HK-2 (cell line): ENCODE measurements around the gene IZUMO1R.
A peak's percentile ranks its signal among the peaks of the same experiment; 100 is the strongest.
"Not testable (repeated sequence)": the region's sequence is repeated elsewhere in the genome, so short reads cannot be mapped to it uniquely, and the experiment has no call there.

ENCODE experiments used
- DNase-seq: peaks from one replicate; pipeline ENCODE4 v3.0.0-alpha.2; 2018; ENCODE audit not compliant: unreplicated experiment

IZUMO1R gene

DNA sequence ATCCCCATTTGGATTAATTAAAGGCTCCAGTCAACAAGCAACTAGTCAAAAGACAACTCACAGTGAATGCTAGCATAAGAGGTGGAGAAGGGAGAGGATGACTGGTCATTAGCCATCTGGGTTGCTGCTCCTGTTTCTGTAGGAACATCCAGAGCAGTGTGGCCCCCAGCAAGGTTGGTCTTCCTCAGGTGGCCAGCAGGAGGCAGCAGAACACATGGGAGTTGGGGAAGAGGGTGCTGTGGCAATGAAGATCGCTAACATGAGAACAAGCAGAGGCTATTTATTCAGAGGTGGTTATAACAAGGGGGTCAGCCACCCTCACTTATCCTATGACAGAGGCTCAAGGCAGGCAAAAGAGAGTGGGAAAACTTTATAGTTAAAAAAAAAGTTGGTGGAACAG, 21.3 kb downstream of the IZUMO1R start:
- peak; percentile 5 for DNase-seq

DNA sequence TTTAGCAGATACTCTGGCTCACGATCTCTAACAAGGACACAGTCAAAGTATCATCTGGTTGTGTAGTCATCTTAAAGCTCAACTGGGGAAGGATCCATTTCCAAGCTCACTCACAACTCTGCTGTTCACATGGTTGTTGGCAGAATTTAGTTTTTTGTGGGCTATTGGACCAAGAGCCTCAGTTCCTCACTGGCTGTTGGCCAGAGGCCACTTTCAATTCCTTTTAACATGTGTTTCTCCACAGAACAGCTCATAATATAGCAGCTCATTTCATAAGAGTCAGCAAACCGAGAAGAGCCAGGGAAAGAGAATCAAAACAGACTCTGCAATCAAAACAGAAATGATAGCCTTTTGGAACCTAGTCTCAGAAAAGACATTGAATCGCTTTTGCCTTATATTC, 22.6 kb downstream of the IZUMO1R start:
- no peak for DNase-seq

DNA sequence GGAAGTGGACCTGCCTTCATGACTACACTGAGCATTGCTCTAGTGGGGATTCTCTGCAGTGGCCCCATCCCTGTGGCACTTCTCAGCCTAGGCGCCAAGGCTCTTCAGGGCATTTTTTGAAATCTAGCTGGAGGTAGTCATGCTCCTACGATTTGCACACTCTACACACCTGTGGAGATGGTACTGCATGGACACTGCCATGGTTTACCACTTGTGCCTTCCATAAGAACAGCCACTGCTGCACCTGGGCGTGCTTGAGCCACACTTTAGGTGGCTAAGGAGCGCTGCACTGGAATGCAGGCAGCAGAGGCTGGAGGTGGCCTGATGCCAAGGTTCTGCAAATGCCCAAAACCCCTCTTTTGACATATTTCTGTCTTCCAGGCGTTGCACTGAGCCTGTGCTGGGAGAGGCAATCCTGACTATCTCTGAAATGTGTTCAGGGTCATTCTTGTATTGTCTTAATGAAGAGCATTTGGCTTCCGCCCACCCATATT, 24.3 kb downstream of the IZUMO1R start:
- no peak for DNase-seq

GRCh38 chr11:94329501-94329900, 25.1 kb downstream of the IZUMO1R start:
- no peak for DNase-seq

- no peak for DNase-seq
Observed at GRCh38 chr11:94330789-94331188, 26.4 kb downstream of the IZUMO1R start.

DNA sequence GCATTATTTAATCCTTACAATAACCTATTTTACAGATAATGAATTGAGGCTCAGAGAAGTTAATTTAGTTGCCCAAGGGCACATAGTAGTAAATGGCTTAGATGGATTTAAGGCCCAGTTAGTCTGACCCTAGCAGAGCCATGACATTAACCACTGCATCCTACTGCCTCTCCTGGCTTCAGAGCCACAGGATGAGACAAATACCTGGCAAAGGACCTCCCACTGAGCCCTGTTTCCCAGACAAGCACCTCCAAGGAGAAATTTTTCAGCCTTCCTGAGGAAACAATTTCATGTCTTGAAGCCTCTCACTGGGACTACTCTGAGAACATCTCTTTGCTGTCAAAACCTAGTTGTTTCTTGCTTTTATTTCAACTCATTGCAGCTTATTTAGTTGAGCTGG, 28.4 kb downstream of the IZUMO1R start:
- DNase-seq: no peak

DNA sequence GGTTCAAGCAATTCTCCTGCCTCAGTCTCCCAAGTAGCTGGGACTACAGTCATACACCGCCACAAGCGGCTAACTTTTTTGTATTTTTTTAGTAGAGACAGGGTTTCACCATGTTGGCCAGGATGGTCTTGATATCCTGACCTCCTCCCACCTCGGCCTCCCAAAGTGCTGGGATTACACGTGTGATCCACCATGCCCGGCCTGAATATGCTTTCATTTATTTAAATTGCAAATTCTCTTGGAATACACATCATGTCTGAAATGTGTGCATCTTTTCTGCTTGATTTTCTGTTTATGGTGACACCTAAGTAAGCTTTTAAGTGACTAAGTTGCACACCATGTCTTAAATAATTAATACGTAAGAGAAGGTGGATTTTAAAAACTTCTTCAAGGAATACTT, 31.7 kb downstream of the IZUMO1R start:
- no peak for DNase-seq

GRCh38 chr11:94338651-94339050, 34.3 kb downstream of the IZUMO1R start:
- no peak for DNase-seq

DNA sequence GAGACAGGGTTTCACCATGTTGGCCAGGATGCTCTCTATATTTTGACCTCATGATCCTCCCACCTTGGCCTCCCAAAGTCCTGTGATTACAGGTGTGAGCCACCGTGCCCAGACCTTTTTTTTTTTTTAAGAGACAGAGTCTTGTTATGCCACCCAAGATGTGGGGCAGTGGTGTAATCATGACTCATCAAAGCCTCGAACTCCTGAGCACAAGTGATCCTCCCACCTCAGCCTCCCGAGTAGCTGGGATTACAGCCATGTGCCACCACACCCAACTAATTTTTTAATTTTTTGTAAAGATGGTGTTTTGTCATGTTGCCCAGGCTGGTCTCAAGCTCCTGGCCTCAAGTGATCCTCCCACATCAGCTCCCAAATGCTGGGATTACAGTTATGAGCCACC, 37.9 kb downstream of the IZUMO1R start:
- DNase-seq: no peak

GRCh38 chr11:94343495-94343894, 39.1 kb downstream of the IZUMO1R start:
- DNase-seq: no peak

DNA sequence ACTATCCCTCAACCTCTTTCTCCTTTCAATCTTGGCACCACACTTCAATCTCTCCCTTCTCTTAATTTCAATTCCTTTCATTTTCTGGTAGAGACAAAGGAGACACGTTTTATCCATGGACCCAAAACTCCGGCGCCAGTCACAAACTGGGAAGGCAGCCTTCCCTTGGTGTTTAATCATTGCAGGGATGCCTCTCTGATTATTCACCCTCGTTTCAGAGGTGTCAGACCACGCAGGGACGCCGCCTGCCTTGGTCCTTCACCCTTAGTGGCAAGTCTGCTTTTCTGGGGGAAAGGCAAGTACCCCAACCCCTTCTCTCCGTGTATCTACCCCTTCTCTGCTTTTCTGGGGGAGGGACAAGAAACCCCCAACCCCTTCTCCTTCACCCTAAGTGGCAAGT, 41.9 kb downstream of the IZUMO1R start:
- not testable (repeated sequence) for DNase-seq

- DNase-seq: not testable (repeated sequence)
Observed at GRCh38 chr11:94350850-94351563, 46.6 kb downstream of the IZUMO1R start.
